ENCODE data around the gene FRMD5.

- TF ChIP-seq, protein P1, sequence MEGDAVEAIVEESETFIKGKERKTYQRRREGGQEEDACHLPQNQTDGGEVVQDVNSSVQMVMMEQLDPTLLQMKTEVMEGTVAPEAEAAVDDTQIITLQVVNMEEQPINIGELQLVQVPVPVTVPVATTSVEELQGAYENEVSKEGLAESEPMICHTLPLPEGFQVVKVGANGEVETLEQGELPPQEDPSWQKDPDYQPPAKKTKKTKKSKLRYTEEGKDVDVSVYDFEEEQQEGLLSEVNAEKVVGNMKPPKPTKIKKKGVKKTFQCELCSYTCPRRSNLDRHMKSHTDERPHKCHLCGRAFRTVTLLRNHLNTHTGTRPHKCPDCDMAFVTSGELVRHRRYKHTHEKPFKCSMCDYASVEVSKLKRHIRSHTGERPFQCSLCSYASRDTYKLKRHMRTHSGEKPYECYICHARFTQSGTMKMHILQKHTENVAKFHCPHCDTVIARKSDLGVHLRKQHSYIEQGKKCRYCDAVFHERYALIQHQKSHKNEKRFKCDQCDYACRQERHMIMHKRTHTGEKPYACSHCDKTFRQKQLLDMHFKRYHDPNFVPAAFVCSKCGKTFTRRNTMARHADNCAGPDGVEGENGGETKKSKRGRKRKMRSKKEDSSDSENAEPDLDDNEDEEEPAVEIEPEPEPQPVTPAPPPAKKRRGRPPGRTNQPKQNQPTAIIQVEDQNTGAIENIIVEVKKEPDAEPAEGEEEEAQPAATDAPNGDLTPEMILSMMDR (optimal IDR thresholded peaks at IDR 0.05 in 1 of 3, IDR thresholded peaks at IDR 0.05 in 1 of 3, conservative IDR thresholded peaks at IDR 0.05 in 1 of 3; ENCODE audit: extremely low read depth in 1 of 3, insufficient read depth in 2 of 3, low read length in 3 of 3) = no peak
- no peak for TF ChIP-seq EZH2 (IDR thresholded peaks at IDR 0.05; ENCODE audit: low read length)
Observed at GRCh38 chr15:43895586-43895985, 299.5 kb downstream of the FRMD5 start.

Data from keratinocyte (primary cell).